HepG2 (cell line): ENCODE data around the gene ARHGAP45. TPM values are rescaled to one million over a fixed set of nuclear protein-coding genes. Genes with fewer than 3 reads are reported as not detected.

Experiments used
- AHR ChIP-seq: IDR thresholded peaks from 2 replicates; pipeline ENCODE4 v1.6.1; 2018; ENCODE audit warnings: missing genetic modification reagents, missing compliant biosample characterization
- ARNT ChIP-seq: fragments of 450-650 bp; IDR thresholded peaks from 2 replicates; pipeline ENCODE4 v1.6.1; 2017
- FOXM1 ChIP-seq: sonication (generic); formaldehyde crosslinking; IDR thresholded peaks from 2 replicates; pipeline ENCODE4 v1.5.0; 2020; ENCODE audit warnings: missing genetic modification reagents
- HDAC1 ChIP-seq: sonication (generic); formaldehyde crosslinking; IDR thresholded peaks from 2 replicates; pipeline ENCODE4 v1.5.1; 2020; ENCODE audit warnings: mild to moderate bottlenecking, missing genetic modification reagents
- KAT2B ChIP-seq: fragments of 150-350 bp; IDR thresholded peaks from 2 replicates; pipeline ENCODE4 v1.6.1; 2014; ENCODE audit warnings: low read depth, low read length, borderline replicate concordance
- KDM1A ChIP-seq: IDR thresholded peaks from 2 replicates; pipeline ENCODE4 v1.6.1; 2016; ENCODE audit warnings: missing compliant biosample characterization
- LCORL ChIP-seq, 2 experiments: fragments of 450-650 bp in 1 of 2; sonication (generic) in 1 of 2; formaldehyde crosslinking in 1 of 2; IDR thresholded peaks; 2 replicates each; pipeline versions ENCODE4 v1.5.0 to v1.6.1; 2017 to 2020; ENCODE audit warnings: antibody characterized with exemption in 1 of 2, missing genetic modification reagents in 1 of 2
- NBN ChIP-seq: fragments of 450-650 bp; conservative IDR thresholded peaks from 2 replicates; pipeline ENCODE4 v1.6.1; 2017
- PHF21A ChIP-seq: sonication (generic); formaldehyde crosslinking; IDR thresholded peaks from 2 replicates; pipeline ENCODE4 v1.5.0; 2020; ENCODE audit warnings: mild to moderate bottlenecking, missing genetic modification reagents
- SRSF1 ChIP-seq: fragments of 200-400 bp; formaldehyde crosslinking; optimal IDR thresholded peaks from 2 replicates; pipeline ENCODE3; 2017; ENCODE audit warnings: mild to moderate bottlenecking, low read depth, low read length, moderate library complexity
- ZFYVE20 ChIP-seq: sonication (generic); formaldehyde crosslinking; IDR thresholded peaks from 2 replicates; pipeline ENCODE4 v1.8.0; 2023; ENCODE audit warnings: low read depth, mild to moderate bottlenecking, moderate library complexity, missing genetic modification reagents, borderline replicate concordance
- ZNF121 ChIP-seq: sonication (generic); formaldehyde crosslinking; IDR thresholded peaks from 2 replicates; pipeline ENCODE4 v1.5.0; 2020; ENCODE audit warnings: mild to moderate bottlenecking, missing genetic modification reagents
- ZNF468 ChIP-seq: sonication (generic); formaldehyde crosslinking; IDR thresholded peaks from 2 replicates; pipeline ENCODE4 v1.8.0; 2022; ENCODE audit warnings: mild to moderate bottlenecking, moderate library complexity, missing genetic modification reagents
- ZNF547 ChIP-seq: sonication (generic); formaldehyde crosslinking; IDR thresholded peaks from 2 replicates; pipeline ENCODE4 v1.5.1; 2020; ENCODE audit warnings: mild to moderate bottlenecking, missing genetic modification reagents
- polyA plus RNA-seq, 8 experiments: library from polyadenylated mRNA; depleted of rRNA in 3 of 8; stranded (reverse) in 7 of 8; unstranded in 1 of 8; fragments of >200 nt; fragmentation: Illumina TruSeq in 4 of 8; extraction: Trizol in 4 of 8; gene quantifications; 2 replicates each; pipeline versions ENCODE4 v1.2.1 to v1.2.3, GENCODE V29; 2011 to 2016; ENCODE audit warnings: low read depth in 4 of 8, missing spikeins in 1 of 8, mixed read lengths in 1 of 8; ENCODE audit not compliant: insufficient read depth in 1 of 8
- total RNA-seq, 5 experiments: library from RNA; depleted of rRNA; stranded (reverse); fragments of >200 nt; fragmentation: Illumina TruSeq; extraction: Trizol; gene quantifications; 2 replicates each; pipeline ENCODE4 v1.2.3, GENCODE V29; 2016; ENCODE audit warnings: low read depth in 1 of 5
- TF ChIP-seq, protein P1 (sequence below): sonication (generic); formaldehyde crosslinking; conservative IDR thresholded peaks from 2 replicates; pipeline ENCODE4 v1.8.0; 2022; ENCODE audit warnings: low read depth, missing genetic modification reagents
- TF ChIP-seq, protein P2 (sequence below): sonication (generic); formaldehyde crosslinking; IDR thresholded peaks from 2 replicates; pipeline ENCODE4 v1.5.0; 2020; ENCODE audit warnings: mild to moderate bottlenecking, missing genetic modification reagents, borderline replicate concordance
- TF ChIP-seq, protein P3 (sequence below): sonication (generic); formaldehyde crosslinking; IDR thresholded peaks from 2 replicates; pipeline ENCODE4 v1.5.1; 2020; ENCODE audit warnings: mild to moderate bottlenecking, missing genetic modification reagents, moderate library complexity

Gene ARHGAP45
- total and polyA plus RNA-seq, 2 of the 13 experiments (the other 11 are each of a cell fraction or from before 2014, with no cell fraction given) = 0.84 to 32.0 TPM

DNA sequence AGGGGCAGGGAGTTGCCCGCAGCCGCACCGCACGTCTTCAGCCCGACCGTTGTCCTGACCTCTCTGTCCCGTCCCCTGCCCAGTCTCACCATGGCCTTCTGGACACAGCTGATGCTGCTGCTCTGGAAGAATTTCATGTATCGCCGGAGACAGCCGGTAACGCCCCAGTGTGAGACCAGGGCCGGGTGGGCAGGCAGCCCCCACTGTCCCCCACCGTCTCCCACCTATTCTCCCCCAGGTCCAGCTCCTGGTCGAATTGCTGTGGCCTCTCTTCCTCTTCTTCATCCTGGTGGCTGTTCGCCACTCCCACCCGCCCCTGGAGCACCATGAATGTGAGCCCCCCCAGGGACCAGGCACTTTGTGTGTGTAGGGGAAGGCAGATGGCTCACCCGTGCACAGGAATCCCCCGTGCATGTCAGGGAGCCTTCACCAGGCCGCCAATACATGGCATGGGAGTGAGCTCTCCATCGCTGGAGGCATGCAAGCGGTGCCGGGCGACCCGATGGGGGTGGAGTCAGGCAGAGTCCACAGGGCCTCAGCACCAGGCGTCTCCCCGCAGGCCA, 25.6 kb upstream of the ARHGAP45 start (continued):
- TF ChIP-seq, protein P1, sequence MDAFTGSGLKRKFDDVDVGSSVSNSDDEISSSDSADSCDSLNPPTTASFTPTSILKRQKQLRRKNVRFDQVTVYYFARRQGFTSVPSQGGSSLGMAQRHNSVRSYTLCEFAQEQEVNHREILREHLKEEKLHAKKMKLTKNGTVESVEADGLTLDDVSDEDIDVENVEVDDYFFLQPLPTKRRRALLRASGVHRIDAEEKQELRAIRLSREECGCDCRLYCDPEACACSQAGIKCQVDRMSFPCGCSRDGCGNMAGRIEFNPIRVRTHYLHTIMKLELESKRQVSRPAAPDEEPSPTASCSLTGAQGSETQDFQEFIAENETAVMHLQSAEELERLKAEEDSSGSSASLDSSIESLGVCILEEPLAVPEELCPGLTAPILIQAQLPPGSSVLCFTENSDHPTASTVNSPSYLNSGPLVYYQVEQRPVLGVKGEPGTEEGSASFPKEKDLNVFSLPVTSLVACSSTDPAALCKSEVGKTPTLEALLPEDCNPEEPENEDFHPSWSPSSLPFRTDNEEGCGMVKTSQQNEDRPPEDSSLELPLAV (CRISPR knock-in tag) = no peak
- TF ChIP-seq KDM1A (CRISPR knock-in tag) = peak; percentile 29; the same call in 1 of the 2 replicates
- no peak for TF ChIP-seq KAT2B
- TF ChIP-seq, protein P2, sequence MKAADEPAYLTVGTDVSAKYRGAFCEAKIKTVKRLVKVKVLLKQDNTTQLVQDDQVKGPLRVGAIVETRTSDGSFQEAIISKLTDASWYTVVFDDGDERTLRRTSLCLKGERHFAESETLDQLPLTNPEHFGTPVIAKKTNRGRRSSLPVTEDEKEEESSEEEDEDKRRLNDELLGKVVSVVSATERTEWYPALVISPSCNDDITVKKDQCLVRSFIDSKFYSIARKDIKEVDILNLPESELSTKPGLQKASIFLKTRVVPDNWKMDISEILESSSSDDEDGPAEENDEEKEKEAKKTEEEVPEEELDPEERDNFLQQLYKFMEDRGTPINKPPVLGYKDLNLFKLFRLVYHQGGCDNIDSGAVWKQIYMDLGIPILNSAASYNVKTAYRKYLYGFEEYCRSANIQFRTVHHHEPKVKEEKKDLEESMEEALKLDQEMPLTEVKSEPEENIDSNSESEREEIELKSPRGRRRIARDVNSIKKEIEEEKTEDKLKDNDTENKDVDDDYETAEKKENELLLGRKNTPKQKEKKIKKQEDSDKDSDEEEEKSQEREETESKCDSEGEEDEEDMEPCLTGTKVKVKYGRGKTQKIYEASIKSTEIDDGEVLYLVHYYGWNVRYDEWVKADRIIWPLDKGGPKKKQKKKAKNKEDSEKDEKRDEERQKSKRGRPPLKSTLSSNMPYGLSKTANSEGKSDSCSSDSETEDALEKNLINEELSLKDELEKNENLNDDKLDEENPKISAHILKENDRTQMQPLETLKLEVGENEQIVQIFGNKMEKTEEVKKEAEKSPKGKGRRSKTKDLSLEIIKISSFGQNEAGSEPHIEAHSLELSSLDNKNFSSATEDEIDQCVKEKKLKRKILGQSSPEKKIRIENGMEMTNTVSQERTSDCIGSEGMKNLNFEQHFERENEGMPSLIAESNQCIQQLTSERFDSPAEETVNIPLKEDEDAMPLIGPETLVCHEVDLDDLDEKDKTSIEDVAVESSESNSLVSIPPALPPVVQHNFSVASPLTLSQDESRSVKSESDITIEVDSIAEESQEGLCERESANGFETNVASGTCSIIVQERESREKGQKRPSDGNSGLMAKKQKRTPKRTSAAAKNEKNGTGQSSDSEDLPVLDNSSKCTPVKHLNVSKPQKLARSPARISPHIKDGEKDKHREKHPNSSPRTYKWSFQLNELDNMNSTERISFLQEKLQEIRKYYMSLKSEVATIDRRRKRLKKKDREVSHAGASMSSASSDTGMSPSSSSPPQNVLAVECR = peak; percentile 41; the same call in 1 of the 2 replicates
- no peak for TF ChIP-seq FOXM1 (CRISPR knock-in tag)
- no peak for TF ChIP-seq ZNF468 (CRISPR knock-in tag)
- TF ChIP-seq SRSF1 = no peak
- TF ChIP-seq ZNF547 = no peak
- TF ChIP-seq, protein P3, sequence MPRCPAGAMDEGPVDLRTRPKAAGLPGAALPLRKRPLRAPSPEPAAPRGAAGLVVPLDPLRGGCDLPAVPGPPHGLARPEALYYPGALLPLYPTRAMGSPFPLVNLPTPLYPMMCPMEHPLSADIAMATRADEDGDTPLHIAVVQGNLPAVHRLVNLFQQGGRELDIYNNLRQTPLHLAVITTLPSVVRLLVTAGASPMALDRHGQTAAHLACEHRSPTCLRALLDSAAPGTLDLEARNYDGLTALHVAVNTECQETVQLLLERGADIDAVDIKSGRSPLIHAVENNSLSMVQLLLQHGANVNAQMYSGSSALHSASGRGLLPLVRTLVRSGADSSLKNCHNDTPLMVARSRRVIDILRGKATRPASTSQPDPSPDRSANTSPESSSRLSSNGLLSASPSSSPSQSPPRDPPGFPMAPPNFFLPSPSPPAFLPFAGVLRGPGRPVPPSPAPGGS = no peak
- no peak for TF ChIP-seq LCORL (IDR thresholded peaks at IDR 0.05)
- TF ChIP-seq LCORL (CRISPR knock-in tag; IDR thresholded peaks at IDR 0.05) = no peak
- TF ChIP-seq PHF21A = peak; percentile 52; the same call in 1 of the 2 replicates
- TF ChIP-seq ZFYVE20 (CRISPR knock-in tag) = no peak
- TF ChIP-seq AHR = no peak
- no peak for TF ChIP-seq NBN
- TF ChIP-seq ARNT = no peak
- peak; percentile 29; the same call in 1 of the 2 replicates for TF ChIP-seq HDAC1 (CRISPR knock-in tag)
- 0 out of 2 replicates have a peak, but pooled peaks have one; percentile 16 for TF ChIP-seq ZNF121
